Measurements from ENCODE around the gene CEP164.

The CEP164 gene

DNA sequence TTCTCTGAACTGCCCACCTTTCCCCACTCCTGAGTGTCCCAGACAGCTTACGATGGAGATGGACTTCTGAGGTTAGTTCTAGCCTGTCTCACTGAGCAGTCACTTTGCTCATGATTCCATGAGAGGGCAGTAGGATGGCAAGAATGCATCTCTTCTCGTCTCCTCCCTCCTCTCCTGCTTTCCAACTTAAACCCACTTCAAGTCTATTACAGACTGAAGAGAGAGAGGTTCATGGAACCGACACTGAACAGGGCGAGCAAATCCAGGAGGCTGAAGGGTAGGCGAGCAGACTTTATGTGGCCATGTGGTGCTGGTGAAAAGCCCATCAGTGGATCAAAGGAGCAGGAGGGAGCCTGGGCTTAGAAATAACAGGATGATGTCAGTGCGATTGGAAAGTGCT, 38.6 kb downstream of the CEP164 start:
- no peak for DNase-seq (ENCODE audit: low spot score)

DNA sequence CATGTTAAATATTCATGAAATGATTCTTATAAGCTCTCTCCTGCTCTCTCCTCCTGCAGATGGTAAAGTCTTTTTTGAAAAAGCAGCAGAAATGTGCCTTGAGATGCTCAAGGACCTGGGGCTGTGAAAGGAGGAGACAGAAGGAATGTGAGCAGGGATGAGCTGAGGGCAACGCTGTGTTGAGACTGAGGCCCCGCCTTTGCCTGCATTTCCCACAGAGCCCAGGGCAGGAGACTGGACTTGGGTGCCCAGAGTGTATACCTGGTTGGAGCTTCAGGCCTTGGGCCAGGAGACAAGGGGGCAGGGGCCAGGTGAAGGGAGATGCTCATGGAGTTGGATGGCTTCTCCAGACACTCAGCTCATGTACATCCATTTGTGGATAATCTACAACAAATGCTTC, 39.2 kb downstream of the CEP164 start:
- DNase-seq (ENCODE audit: low spot score): no peak

DNA sequence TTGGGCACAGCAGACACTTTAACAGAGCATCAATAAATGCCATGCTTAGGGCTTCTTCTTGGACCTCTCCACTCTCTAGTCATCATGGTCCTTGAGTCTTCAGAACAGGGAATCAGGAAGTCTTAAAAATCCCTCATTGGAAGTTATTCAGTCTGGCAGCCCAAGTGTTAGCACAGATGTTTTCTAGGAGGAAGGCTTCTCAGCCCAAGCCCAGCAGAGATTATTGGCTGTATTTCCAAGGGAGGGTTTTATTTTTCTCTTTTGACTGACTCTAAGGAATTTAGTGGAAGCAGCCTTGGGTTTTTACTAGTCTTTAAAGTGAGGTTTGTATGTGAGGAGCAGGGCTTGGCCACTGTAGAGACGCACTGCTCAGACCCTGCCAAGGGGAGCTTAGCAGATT, 41.9 kb downstream of the CEP164 start:
- DNase-seq (ENCODE audit: low spot score): no peak

DNA sequence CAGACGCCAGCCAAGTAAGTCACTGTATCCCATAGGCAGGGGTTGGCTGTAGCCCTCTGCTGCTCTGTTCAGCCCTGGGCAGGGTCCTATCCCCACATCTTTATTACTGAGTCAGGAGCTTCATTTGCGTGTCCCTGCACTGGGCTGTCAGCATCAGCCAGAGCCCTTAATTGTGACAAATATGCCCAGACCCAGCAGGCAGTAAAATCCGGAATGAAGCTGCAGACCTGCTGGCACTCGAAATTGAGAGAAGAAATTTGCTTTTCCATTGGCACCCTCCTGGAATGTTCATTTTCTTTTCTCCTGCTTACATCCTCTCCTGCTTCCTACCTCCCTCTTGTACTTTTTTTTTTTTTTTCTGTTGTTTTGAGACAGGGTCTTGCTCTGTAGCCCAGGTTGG, 43.8 kb downstream of the CEP164 start:
- DNase-seq (ENCODE audit: low spot score): no peak

DNA sequence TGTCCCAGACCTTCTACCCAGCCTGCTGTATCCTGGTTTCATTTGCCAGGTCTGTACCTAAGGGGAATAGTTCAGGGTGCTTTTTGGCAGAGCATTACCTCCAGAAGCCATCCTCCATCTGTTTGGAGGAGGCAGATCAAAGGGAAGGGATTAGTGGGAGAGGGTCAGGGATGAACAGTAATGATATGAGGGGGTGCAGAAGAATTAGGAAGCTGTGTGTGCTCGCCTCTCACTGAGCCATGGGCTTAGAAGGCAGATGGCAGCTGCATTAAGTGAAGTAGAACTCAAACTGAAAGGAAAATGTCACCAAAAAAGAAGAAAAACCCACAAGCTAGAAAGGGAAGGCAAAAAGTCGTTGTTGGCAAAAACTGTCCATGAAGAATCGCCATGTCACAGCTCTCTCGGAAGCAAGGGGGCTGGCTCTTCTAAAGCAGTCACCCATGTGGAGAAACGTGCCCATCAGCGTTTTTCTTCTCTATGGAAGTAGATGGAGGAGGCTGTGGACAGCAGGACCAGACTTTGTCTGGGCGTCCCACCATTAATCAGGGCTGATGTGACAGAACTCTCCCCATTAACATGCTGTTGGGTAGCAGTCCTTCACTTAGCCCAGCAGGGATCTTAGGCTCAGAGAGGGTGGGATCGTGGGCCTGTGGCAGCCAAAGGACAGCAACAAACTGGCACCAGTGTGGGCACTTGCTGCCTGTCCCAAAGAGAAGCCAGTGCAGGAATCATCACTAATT, 46.8 kb downstream of the CEP164 start:
- no peak for DNase-seq (ENCODE audit: low spot score)

DNA sequence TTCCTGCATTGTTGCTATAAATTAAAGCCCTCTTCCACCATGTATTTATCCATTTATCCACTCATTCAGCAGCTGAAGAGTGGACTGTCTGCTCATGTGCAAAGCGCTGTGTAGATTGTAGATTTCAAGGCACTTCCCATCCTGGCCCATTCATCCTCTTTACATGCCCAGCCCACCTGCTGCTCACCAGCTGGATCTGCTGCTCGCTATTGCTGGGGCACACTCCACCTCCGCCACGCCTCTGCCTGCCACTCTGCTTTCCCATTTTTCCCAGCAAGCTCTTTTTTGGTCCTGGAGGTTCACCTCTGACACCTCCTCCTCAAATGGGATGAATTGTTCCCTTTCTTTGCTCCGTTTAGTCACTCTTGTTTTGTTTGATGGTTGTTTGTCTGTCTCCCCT, 48.3 kb downstream of the CEP164 start:
- DNase-seq (ENCODE audit: low spot score): no peak

DNA sequence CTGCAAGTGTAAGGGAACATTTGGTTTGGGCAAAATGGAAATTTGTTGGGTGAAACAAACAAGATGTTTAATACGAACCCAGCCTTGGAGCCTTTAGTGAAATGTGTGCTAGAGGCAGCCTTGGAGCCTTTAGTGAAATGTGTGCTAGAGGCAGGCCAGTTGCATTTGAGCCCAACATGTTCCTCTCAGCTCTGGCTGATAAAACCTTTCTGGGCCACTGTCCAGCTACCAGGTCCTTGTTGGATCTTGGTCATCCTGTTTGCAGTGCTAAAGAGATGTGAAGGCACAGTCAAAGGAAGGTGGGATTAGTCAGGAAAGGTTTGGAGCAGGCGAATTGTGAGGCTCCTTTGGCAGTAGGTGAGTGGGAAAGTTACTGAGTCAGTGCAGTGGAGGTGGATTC, 48.9 kb downstream of the CEP164 start:
- DNase-seq (ENCODE audit: low spot score): no peak

DNA sequence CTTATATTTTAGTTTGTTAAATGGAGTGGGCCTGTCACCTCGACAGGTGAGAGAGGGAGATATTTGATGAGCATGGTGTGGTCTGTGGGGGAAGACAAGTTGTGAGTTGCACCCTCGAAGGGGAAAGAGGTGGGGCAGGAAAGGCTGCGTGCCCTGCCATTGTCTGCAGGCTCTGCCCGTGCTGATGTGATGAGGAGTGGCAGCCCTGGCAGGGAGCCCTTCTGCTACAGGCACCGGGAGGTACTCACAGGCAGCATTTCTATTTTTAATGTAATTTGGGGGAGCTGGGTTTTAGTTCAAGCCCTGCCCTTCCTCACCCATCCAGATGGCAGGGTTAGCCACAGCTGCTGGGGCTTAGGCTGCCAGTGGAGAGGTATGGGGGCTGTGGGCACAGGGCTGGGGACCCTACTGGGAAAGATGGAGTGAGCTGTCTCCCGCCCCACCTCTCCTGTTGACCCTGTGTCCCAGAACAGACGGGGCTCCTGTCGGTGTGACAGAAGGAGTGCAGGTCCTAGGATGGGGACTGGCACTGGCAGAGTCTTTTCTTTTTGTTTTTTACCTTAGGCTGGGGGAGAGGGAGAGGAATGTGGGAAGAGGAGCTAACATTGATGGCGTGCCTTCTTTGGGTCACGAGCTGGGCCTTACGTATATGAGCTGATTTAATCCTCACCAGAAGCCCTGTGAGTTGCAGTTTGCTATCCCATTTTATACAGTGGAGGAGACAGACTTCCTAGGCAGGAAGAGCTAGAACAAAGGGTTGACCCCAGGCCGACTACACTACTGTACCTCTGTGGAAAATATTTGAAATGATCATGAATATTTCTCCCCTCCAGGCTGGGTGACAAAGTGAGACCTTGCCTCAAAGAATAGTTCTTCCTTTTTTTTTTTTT, 51.6 kb downstream of the CEP164 start:
- no peak for DNase-seq (ENCODE audit: low spot score)

DNA sequence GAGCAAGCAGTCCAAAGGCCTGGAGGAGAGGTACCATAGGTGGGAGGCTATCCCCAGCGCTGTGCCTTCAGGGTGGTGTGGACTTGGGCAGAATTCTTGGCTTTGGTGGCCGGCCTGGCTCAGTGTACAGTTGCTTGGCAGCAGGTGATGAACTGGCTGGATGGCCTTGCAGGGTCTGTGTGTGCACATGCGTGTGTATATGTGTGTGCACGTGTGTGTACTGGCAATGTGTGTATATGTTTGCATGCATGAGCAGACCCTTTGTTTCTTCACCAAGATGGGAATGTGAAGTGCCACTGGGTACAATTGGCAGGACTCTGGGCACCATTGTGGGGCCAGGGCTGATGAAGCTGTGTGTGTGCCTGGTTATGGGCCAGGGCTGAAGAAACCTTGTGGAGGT, 53.0 kb downstream of the CEP164 start:
- DNase-seq (ENCODE audit: low spot score): no peak

DNA sequence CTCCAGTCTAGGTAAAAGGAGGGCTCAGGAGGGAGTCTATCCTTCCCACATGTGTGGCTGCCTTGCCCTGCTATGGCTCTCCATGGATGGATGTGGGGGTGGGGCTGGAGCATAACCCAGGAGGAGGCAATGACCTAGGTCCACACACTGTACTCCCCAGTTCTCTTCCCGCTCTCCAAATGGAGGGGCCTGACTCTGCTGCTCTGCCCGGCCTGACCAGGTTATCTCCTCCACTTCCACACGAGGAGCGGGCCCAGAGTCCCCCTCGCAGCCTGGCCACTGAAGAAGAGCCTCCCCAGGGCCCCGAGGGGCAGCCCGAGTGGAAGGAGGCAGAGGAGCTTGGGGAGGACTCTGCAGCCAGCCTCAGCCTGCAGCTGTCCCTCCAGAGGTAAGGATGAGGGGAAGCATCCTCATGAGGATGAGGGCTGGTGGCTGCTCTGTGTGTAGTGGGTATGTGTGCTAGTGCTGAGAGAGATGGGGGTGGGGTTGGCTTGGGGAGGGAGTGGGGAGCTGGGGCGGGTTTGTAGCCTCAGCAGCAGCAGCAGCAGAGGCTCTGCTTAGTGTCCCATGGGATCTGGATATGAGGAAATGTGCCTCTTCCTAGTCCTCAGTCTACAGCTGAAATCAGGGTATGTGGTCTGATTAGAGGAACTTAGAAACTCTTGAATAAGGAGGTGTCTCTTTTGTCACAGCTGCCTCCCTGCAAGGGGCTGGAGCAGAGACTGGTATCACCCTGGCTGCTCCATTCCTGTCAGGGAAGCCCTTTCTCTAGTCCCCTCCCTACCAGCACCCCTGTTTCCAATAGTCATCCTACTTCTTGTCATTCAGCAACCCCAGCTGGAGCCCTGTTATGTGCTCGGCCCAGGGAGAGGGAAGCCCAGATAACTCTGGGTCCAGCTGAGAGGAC, 54.1 kb downstream of the CEP164 start:
- DNase-seq (ENCODE audit: low spot score): no peak

DNA sequence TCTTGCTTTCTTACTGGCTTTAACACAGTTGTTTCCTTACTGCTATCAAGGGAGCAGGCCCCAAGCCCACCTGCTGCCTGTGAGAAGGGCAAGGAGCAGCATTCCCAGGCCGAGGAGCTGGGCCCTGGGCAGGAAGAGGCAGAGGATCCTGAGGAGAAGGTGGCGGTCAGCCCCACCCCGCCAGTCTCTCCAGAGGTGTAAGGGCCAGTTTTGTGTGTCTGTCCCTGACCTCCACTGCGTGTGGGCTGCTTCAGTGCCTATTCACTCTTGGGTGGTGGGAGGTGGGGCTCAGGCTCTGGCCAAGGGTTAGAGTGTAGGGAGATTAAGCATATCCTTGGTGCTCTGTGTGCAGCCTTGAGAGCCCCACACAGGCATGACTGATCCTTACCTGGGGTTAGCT, 55.1 kb downstream of the CEP164 start:
- no peak for DNase-seq (ENCODE audit: low spot score)

DNA sequence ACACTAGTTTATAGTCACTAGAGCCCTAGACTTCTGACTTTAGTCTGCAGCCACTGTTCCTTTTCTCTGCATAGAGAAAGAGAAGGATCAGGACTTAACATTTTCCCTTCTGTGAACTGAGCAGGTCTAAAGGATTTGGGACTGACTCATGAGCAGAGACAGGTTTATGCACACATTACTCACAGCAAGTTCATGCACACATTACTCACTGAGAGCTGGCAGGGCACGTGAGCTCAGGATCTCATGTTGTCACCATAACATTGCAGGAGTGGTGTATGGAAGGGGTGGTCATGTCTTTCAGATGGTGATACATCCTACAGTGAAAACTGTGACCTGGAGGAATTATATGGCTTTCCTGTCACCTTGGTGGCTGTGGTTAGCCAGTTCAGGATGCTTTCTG, 56.4 kb downstream of the CEP164 start:
- no peak for DNase-seq (ENCODE audit: low spot score)

DNA sequence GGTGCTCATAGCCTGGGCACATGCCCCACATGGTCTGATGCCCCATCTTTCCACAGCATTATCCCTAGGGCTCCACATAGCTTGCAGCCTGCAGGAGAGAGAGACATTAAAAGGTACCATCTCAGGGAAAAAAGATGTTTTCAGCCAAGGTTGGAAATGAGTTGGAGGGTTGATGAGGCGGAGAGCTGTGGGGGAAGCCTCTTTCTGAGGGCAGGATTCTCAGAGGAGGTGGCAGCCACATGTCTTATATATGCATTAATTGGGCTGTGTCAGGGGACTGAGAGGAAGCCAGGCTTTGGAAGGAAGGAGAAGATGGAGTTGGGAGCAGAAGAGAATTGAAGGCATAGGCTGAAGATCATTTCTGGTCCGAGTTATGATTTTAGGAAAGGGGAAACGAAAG, 57.8 kb downstream of the CEP164 start:
- no peak for DNase-seq (ENCODE audit: low spot score)

DNA sequence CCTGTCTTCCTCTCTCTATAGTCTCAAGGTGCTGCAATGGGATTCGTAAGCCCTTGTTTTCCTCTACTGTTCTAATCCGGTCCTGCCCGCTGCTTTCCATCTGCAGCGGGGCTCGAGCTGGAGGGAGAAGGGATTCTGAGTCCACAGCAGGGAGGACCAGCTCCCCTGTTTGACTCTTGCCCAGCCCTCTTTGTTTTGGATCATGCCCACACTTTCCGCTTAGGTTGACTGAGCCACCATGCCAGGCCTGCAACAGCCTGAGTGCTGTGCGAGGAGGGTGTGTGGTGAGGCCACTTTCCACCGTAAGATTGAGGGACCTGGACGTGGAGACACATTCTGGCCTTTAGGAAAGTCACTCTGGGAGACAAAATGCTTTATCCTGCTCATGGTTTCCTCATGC, 58.3 kb downstream of the CEP164 start:
- DNase-seq (ENCODE audit: low spot score): no peak

DNA sequence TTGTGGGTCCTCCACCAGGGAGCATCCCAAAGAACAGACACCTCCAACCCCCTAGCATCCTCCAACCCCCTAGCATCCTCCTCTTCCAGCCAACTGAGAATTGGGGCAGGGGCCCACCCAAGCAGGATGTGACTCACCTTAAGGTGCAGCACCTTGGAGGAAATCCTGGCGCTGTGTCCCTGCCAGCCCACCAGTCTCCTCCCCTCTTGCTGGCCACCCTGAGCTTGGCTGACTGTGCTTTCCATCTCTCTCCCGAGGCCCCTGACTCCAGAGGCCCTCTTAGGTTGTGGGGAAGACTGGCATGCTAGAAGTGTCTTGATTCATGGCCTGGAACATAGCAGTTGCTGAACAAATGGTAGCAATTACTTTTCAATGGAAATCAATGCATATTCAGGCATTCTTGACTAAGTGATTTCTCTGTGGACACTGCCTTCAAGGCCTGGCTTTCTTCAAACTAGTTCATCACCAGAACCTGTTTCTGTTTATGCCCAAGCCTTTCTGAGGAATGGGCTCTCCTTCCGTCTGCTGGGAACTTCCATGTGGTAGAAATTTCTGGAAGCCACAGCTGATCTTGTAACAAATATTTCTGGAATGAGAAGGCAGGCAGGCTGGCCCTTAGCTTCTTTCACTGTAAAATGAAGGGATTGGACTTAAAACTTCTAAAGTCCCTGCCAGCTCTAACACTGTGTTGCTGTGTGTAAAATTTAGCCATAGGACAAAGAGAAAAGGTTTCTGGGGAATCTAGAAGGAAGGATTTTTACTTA, 60.5 kb downstream of the CEP164 start:
- no peak for DNase-seq (ENCODE audit: low spot score)

DNA sequence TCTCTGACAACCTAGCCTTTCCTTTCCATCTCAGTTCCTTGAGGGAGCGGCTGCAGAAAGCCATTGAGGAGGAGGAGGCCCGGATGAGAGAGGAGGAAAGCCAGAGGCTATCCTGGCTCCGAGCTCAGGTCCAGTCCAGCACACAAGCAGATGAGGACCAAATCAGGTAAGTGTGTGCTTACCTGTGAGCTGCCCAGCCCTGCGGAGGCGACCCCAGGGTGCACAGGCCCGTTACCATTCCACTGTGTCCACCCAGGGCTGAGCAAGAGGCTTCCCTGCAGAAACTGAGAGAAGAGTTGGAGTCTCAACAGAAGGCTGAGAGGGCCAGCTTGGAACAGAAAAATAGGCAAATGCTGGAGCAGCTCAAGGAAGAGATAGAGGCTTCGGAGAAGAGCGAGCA, 63.1 kb downstream of the CEP164 start:
- no peak for DNase-seq (ENCODE audit: low spot score)

DNA sequence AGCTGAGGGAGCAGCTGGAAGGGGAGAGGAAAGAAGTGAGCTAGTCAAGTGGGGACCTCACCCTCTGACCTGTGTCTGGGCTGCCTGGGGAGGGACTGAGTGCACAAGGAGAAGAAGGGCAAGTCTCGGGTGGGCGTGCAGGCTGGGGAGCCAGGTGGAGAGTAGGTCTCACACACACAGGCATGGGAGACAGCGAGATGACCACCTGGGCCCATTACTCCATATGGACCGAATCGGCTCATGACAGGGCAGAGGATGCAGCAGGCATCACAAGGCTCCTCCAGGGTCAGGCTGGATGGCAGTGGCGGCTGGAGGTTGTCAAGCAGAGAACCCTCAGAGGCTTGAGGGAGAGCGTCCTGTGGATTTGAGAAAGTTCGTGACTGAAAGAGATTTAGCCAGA, 63.5 kb downstream of the CEP164 start:
- no peak for DNase-seq (ENCODE audit: low spot score)

DNA sequence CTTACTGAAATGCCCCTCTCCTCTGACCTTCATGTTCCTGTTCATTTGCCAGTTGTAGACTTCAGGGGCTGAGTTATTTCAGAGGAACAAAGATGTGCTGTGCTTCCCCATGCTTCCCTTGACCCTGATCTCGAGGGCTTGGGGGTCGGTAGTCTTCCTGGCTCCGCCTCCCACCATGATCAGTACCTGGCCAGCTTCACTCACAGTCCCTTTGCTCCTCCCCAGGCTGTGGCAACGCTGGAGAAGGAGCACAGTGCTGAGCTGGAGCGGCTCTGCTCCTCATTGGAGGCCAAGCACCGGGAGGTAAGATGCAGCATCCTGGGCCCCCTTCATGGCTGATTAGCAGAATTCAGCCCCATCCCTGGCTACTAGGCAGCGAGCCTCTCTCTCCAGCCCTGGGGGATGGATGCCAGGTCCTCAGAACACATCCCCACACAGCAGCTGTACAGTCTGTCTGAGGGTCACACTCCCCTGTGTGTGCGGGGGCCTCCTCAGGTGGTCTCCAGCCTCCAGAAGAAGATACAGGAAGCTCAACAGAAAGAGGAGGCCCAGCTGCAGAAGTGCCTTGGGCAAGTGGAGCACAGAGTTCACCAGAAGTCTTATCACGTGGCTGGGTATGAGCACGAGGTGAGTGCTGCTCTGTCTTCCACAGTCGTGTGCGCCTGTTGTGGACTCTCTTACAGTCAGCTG, 64.5 kb downstream of the CEP164 start:
- DNase-seq (ENCODE audit: low spot score): no peak

DNA sequence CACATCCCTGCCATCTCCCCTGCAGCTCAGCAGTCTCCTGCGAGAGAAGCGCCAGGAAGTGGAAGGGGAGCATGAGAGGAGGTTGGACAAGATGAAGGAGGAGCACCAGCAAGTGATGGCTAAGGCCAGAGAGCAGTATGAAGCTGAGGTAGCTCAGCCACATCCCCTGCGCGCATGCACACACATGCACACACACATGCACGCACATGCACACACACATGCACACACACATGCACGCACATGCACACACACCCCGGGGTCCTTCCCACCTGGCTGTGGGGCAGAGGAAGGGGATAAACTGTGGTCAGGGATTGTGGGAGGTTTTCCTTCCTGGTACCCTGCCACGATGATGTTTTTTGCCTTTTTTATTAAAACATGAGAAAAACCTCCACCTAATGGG, 65.3 kb downstream of the CEP164 start:
- no peak for DNase-seq (ENCODE audit: low spot score)

DNA sequence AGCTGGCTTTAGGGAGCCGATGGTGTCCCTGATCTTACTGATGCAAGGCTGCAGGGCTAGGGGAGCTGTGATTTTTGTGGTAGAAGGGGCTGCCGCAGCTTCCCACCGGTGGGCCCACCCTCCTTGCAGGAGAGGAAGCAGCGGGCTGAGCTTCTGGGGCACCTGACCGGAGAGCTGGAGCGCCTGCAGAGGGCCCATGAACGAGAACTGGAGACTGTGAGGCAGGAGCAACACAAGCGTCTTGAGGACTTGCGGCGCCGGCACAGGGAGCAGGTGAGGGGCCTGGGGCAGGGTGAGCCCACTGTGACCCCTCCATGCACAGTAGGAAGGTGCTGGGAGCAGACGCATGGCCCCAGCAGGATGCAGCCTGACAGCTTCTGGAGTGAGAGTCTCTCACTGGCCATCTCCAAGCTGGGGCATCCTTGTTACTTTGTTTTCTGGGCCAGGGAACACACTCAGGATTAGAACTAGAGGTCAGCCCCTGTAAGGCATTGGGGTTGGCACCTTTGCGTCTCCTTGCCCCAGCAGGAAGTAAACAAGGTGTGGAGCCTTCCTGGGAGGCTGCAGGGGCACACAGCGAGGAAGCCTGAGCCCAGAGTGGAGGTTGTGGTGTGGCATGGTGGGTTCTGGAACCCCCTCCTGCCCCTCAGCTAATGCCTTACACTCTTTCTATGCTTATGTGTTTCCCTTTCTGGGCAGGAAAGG, 66.7 kb downstream of the CEP164 start:
- no peak for DNase-seq (ENCODE audit: low spot score)

DNA sequence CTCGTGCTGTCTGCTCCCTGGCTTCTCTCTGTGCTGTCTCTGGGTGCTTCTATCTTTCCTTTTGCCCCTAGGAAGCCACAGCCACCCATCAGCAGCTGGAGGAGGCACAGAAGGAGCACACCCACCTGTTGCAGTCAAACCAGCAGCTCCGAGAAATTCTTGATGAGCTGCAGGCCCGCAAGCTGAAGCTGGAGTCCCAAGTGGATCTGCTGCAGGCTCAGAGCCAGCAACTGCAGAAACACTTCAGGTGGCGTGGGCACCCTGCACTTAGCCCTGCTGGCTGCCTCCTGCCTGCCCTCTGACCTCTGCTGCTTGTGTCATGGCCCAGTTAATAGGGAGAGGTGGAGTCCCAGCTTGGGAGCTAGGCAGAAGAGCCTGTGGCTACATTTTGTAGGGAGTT, 67.8 kb downstream of the CEP164 start:
- DNase-seq (ENCODE audit: low spot score): no peak

Measured in hematopoietic multipotent progenitor cell treated with erythropoietin and hydrocortisone succinate and interleukin-3 and kit ligand, for 15 days (in vitro differentiated cells).